Transverse colon (tissue), 3 donors: Measurements from ENCODE around the gene MRPL18.

ENCODE experiments used
- EP300 ChIP-seq: sonication (generic); formaldehyde crosslinking; IDR thresholded peaks from one replicate; pipeline ENCODE4 v1.6.1; 2017; ENCODE audit warnings: antibody characterized with exemption, low read depth
- TF ChIP-seq, protein P1 (sequence below), 5 experiments: fragments of 200-600 bp in 3 of 5; fragments of 450-650 bp in 2 of 5; sonication (generic) in 3 of 5; IDR thresholded peaks; 1 replicate in 2 of 5; 2 replicates in 3 of 5; pipeline ENCODE4 v1.5.1; 2016 to 2017; ENCODE audit warnings: antibody characterized with exemption in 5 of 5, inconsistent platforms in 3 of 5, mild to moderate bottlenecking in 2 of 5, moderate library complexity in 1 of 5

DNA sequence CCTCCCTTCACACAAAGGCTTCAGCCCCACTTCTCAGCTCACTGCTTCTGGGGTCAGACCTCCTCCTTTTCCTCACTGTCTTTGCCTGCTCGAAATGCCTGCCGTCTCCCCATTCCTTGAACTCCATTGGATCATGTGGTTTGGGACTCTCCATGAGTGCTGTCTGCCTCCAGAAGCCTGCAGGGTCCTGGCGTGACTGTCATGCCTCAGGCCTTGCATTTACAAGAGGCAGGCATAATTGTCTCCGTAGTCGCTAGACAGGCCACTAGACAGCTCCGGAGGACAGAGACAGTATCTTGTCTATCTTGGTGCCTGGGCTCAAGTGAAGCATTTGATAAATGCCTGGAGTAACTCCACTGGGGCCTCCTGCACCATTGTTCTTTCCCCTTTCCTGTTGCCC is 25.1 kb downstream of the MRPL18 start:
- TF ChIP-seq EP300: no peak
- TF ChIP-seq, protein P1, sequence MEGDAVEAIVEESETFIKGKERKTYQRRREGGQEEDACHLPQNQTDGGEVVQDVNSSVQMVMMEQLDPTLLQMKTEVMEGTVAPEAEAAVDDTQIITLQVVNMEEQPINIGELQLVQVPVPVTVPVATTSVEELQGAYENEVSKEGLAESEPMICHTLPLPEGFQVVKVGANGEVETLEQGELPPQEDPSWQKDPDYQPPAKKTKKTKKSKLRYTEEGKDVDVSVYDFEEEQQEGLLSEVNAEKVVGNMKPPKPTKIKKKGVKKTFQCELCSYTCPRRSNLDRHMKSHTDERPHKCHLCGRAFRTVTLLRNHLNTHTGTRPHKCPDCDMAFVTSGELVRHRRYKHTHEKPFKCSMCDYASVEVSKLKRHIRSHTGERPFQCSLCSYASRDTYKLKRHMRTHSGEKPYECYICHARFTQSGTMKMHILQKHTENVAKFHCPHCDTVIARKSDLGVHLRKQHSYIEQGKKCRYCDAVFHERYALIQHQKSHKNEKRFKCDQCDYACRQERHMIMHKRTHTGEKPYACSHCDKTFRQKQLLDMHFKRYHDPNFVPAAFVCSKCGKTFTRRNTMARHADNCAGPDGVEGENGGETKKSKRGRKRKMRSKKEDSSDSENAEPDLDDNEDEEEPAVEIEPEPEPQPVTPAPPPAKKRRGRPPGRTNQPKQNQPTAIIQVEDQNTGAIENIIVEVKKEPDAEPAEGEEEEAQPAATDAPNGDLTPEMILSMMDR (IDR thresholded peaks at IDR 0.05): no peak
